NT2/D1 (cell line): ENCODE measurements around the gene GTF2A1L.
"Not testable (repeated sequence)": the region's sequence is repeated elsewhere in the genome, so short reads cannot be mapped to it uniquely, and the experiment has no call there.

Source experiments
- SUZ12 ChIP-seq: IDR thresholded peaks from 2 replicates; pipeline ENCODE4 v1.6.1; 2011; ENCODE audit not compliant: insufficient read length, insufficient read depth; ENCODE audit errors: extremely low read depth
- YY1 ChIP-seq: IDR thresholded peaks from 2 replicates; pipeline ENCODE4 v1.6.1; 2011; ENCODE audit not compliant: insufficient read length, insufficient read depth
- ZNF274 ChIP-seq: IDR thresholded peaks from 2 replicates; pipeline ENCODE4 v1.6.1; 2011; ENCODE audit warnings: mild to moderate bottlenecking, low read depth, low read length

GRCh38 chr2:48614581-48614980 is 3.1 kb upstream of the GTF2A1L start:
- not testable (repeated sequence) for TF ChIP-seq YY1, ZNF274, SUZ12
